Midbrain (tissue), 1 donor: Measurements from ENCODE around the gene CMKLR1.

Experiments
- DNase-seq: peaks from one replicate; lab custom pipeline; 2025; lab: John Stamatoyannopoulos, UW

Gene CMKLR1

GRCh38 chr12:108335349-108336119 lies 3.6 kb downstream of the CMKLR1 start:
- DNase-seq = peak; percentile 6

- DNase-seq = no peak
These were observed 5.0 kb downstream of the CMKLR1 start for GRCh38 chr12:108333898-108334699.

- DNase-seq = peak; percentile 39
These were observed 6.2 kb downstream of the CMKLR1 start for GRCh38 chr12:108332791-108333382.

- no peak for DNase-seq
These were observed 10.7 kb downstream of the CMKLR1 start for GRCh38 chr12:108328420-108328819.

- no peak for DNase-seq
These were observed 11.3 kb downstream of the CMKLR1 start for GRCh38 chr12:108327621-108328344.

GRCh38 chr12:108326254-108326750 lies 12.8 kb downstream of the CMKLR1 start:
- no peak for DNase-seq

- no peak for DNase-seq
These were observed 13.6 kb downstream of the CMKLR1 start for GRCh38 chr12:108325549-108325948.

- DNase-seq = no peak
These were observed 14.1 kb downstream of the CMKLR1 start for GRCh38 chr12:108325018-108325358.

- DNase-seq = no peak
These were observed 14.6 kb downstream of the CMKLR1 start for GRCh38 chr12:108324351-108325017.

GRCh38 chr12:108323581-108323980 lies 15.5 kb downstream of the CMKLR1 start:
- DNase-seq = no peak

GRCh38 chr12:108322998-108323397 lies 16.1 kb downstream of the CMKLR1 start:
- no peak for DNase-seq

GRCh38 chr12:108321688-108322087 lies 17.4 kb downstream of the CMKLR1 start:
- DNase-seq = no peak

GRCh38 chr12:108320507-108321293 lies 18.4 kb downstream of the CMKLR1 start:
- no peak for DNase-seq

GRCh38 chr12:108319277-108320234 lies 19.6 kb downstream of the CMKLR1 start:
- no peak for DNase-seq

- DNase-seq = no peak
These were observed 20.4 kb downstream of the CMKLR1 start for GRCh38 chr12:108318472-108319275.

GRCh38 chr12:108317308-108318234 lies 21.5 kb downstream of the CMKLR1 start:
- no peak for DNase-seq
